Calu3 (cell line): ENCODE data around the gene NOL3. TPM values are rescaled to one million over a fixed set of nuclear protein-coding genes. Genes with fewer than 3 reads are reported as not detected.

ENCODE experiments used
- BruUV-seq: library from RNA; stranded (reverse); fragments of 400-500 nt; replicated peaks from 2 replicates; lab custom pipeline; 2021; lab: Mats Ljungman, UMichigan
- CTCF ChIA-PET: fragments of 300-600 bp; sonication (Branson Sonifier 250); formaldehyde crosslinking; loops from one replicate; lab custom pipeline; 2022; ENCODE audit warnings: antibody characterized with exemption; lab: Charles Lee
- DNase-seq: peaks from one replicate; pipeline ENCODE4 v3.0.0; 2022
- H3K27ac Mint-ChIP-seq: one replicate; pipeline ENCODE4 v1.8.0; 2022; ENCODE audit warnings: mixed read lengths; ENCODE audit not compliant: unreplicated experiment
- H3K27me3 Mint-ChIP-seq: one replicate; pipeline ENCODE4 v1.8.0; 2022; ENCODE audit warnings: mixed read lengths; ENCODE audit not compliant: unreplicated experiment
- H3K36me3 Mint-ChIP-seq: one replicate; pipeline ENCODE4 v1.8.0; 2022; ENCODE audit warnings: mild to moderate bottlenecking, moderate library complexity, mixed read lengths; ENCODE audit not compliant: insufficient read depth, unreplicated experiment
- H3K4me1 Mint-ChIP-seq: one replicate; pipeline ENCODE4 v1.8.0; 2022; ENCODE audit warnings: mild to moderate bottlenecking, low read depth, mixed read lengths; ENCODE audit not compliant: unreplicated experiment
- H3K4me3 Mint-ChIP-seq: one replicate; pipeline ENCODE4 v1.8.0; 2022; ENCODE audit warnings: mild to moderate bottlenecking, low read depth, moderate library complexity, mixed read lengths; ENCODE audit not compliant: unreplicated experiment
- H3K9me3 Mint-ChIP-seq: one replicate; pipeline ENCODE4 v1.8.0; 2022; ENCODE audit warnings: low read depth, mixed read lengths; ENCODE audit not compliant: unreplicated experiment
- intact Hi-C: fragments of 100-400 bp; cut with micrococcal nuclease; formaldehyde crosslinking; loops from one replicate; pipeline ENCODE4 v1.10.0; 2022; ENCODE audit not compliant: unreplicated experiment
- total RNA-seq: library from RNA; stranded (reverse); gene quantifications from 2 replicates; pipeline ENCODE4 v1.2.3, GENCODE V29; 2022
- TF ChIP-seq, protein P1 (sequence below): fragments of 200-600 bp; IDR thresholded peaks from one replicate; pipeline ENCODE4 v1.8.0; 2022; ENCODE audit warnings: antibody characterized with exemption; ENCODE audit not compliant: unreplicated experiment

Gene NOL3
- total RNA-seq, 1 experiment from 2014 or later = 33.5 TPM

DNA sequence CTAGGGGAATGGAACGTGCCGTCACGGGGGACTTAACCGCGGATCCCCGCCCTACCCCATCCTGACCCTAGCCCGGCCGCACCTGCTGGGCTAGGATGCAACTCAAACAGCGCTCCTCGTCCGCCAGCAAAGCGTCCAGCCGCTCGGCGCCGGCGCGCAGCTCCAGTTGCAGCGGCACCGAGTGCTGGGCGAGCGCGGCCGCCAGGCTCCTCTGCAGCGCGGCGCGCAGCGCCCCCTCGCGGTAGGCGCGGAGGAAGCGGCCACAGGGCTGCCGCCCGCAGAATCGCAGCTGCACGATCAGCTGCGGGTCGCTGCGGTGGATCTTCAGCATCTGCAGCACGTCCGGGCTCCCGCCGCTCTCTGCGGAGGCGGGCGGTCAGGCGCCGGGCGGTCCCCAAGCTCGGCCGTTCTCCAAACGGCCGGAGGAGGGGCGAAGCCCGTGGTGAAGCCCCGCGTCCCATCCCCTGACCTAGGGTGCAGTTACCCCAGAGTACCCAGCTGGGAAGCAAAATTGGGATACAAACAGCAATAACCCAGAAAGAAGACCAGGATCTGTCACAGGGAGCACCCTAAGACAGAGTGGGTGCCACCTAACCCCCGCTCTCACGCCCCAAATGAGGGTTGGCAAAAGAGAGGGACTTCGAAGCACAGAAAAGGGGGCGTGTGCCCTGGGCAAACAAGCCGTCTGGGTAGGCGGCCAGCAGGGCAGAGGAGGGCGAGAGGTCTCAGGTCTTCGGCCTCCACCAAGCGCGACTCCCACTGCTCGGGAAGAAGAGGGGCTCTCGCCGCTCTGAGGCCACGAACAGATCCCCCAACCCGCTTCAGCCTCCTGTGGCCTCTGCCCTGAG lies 14.8 kb upstream of the NOL3 start:
- TF ChIP-seq, protein P1, sequence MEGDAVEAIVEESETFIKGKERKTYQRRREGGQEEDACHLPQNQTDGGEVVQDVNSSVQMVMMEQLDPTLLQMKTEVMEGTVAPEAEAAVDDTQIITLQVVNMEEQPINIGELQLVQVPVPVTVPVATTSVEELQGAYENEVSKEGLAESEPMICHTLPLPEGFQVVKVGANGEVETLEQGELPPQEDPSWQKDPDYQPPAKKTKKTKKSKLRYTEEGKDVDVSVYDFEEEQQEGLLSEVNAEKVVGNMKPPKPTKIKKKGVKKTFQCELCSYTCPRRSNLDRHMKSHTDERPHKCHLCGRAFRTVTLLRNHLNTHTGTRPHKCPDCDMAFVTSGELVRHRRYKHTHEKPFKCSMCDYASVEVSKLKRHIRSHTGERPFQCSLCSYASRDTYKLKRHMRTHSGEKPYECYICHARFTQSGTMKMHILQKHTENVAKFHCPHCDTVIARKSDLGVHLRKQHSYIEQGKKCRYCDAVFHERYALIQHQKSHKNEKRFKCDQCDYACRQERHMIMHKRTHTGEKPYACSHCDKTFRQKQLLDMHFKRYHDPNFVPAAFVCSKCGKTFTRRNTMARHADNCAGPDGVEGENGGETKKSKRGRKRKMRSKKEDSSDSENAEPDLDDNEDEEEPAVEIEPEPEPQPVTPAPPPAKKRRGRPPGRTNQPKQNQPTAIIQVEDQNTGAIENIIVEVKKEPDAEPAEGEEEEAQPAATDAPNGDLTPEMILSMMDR = peak; percentile 86
- peaks cover 56% of the 10 kb centered on the region for H3K36me3 Mint-ChIP-seq
- peak overlapping the region; percentile 21 for H3K4me3 Mint-ChIP-seq
- H3K27ac Mint-ChIP-seq = no peak overlapping the region
- intact Hi-C loops = loop anchor here (10.0 kb wide), 1 partner anchor 141 kb away; no protein-coding TSS in a partner anchor
- no peaks in the 10 kb centered on the region for H3K9me3 Mint-ChIP-seq
- CTCF ChIA-PET = interaction anchor here (0.6 to 1.3 kb wide), 5 partner anchors 43 to 201 kb away, joined by 3 to 6 read pairs (median 4); no protein-coding TSS in a partner anchor
- no TSS peak for BruUV-seq
- peaks cover 29% of the 10 kb centered on the region for H3K4me1 Mint-ChIP-seq
- peak; percentile 79 for DNase-seq
- H3K27me3 Mint-ChIP-seq = no peaks in the 10 kb centered on the region

DNA sequence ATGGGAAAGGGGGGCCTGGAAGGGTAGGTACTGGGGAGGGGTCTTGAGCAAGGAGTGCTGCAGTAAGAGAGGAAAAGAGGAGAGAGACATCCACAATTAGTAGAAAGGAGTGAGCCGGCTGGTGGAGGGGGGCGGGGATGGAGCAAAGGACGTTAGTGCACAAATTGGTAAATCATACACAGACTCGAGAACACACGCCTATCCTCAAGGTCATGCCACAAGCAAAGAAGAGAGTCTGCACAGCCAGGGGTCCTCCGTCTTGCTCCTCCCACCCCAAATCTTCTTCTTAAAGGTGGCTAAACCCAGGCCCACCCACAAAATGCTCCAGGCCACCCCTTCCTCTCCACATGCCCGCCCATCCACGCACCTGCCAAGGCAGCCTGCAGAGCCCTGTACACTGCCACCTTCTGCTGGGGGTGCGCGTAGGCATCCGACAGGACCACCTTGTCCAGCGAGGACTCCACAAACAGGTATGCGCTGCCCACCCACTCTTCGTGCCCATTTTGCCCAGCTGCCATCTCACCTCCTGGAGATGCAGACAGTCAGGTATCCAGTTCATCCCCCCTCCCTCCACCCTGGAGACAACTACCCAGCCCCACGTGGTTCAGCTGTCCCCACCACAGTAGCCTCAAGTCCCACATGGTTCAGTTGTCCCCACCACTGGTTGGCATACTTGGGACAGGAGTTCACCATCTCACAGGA lies 14.0 kb upstream of the NOL3 start:
- Mint-ChIP-seq H3K27ac (no peak overlapping the region), H3K36me3 (peaks cover 56% of the 10 kb centered on the region), H3K4me3 (peak overlapping the region; percentile 6), H3K27me3 (no peaks in the 10 kb centered on the region), H3K4me1 (peaks cover 29% of the 10 kb centered on the region), H3K9me3 (no peaks in the 10 kb centered on the region)
- CTCF ChIA-PET = interaction anchor here (1.2 kb wide), 1 partner anchor 22 kb away, joined by 4 read pairs; no protein-coding TSS in a partner anchor
- DNase-seq = no peak
- TF ChIP-seq, protein P1 = no peak
- BruUV-seq = no TSS peak
- intact Hi-C loops = loop anchor here (10.0 kb wide), 1 partner anchor 141 kb away; no protein-coding TSS in a partner anchor

DNA sequence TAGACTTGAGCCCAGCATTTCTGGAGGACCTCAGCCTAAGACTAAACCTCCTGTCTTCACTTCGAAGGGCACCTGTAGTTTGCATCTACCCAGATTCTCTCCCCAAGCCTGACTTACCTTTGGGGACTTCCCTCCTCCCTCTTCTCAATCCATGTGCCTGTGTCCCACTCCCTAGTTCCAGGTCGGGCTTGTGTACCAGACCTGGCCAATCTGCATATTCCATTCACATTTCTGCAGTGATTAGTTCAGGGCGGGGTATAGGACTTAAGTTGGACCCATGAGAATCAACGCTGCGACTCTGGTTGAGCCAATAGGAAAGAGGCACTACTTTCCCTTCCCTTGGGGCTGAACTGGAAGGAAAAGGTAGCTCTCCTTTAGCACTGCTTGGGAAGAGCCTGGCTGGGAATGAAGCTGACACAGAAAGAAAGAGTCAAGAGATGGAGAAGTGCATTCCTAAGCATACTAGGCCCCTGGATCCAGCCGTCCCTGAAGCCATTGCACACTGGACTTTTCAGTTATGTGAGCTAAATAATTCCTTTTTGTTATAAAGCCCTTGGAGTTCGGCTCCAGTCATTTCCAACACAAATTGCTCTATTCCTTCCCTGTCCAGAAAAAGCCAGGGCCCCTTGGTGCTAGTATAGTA lies 13.1 kb upstream of the NOL3 start:
- DNase-seq = no peak
- H3K36me3 Mint-ChIP-seq = peaks cover 58% of the 10 kb centered on the region
- no peaks in the 10 kb centered on the region for H3K9me3 Mint-ChIP-seq
- intact Hi-C loops = loop anchor here (10.0 kb wide), 1 partner anchor 142 kb away; no protein-coding TSS in a partner anchor
- H3K27ac Mint-ChIP-seq = no peak overlapping the region
- BruUV-seq = no TSS peak
- CTCF ChIA-PET = interaction anchor here (1.0 to 1.2 kb wide), 3 partner anchors 18 to 210 kb away, joined by 3 to 4 read pairs (median 4); no protein-coding TSS in a partner anchor
- H3K4me3 Mint-ChIP-seq = no peak overlapping the region
- TF ChIP-seq, protein P1 = no peak
- H3K4me1 Mint-ChIP-seq = peaks cover 29% of the 10 kb centered on the region
- H3K27me3 Mint-ChIP-seq = no peaks in the 10 kb centered on the region
